Kidney (tissue), 14 donors: Measurements from ENCODE around the gene KRTAP10-10. TPM values are rescaled to one million over a fixed set of nuclear protein-coding genes. Genes with fewer than 3 reads are reported as not detected.
A peak's percentile ranks its signal among the peaks of the same experiment; 100 is the strongest.

Experiments used
- DNase-seq, 5 donors: peaks; one replicate each; pipeline ENCODE4 v3.0.0-alpha.2; 2013 to 2020
- FAIRE-seq: peaks from 2 replicates; lab custom pipeline; 2012; peaks lifted over from hg19 to GRCh38; lab: Jason Lieb, UNC
- H3K27ac ChIP-seq, 2 donors: one replicate each; pipeline ENCODE4 v1.7.0; 2013; ENCODE audit warnings: low read depth in 2 of 2, low read length in 2 of 2, inconsistent platforms in 1 of 2
- H3K27me3 ChIP-seq: one replicate; pipeline ENCODE4 v1.7.1; 2013; ENCODE audit warnings: low read length, inconsistent platforms; ENCODE audit not compliant: control insufficient read depth, insufficient read depth
- H3K36me3 ChIP-seq, 3 donors: one replicate each; pipeline versions ENCODE4 v1.7.0 to v1.7.1; 2013; ENCODE audit warnings: low read length in 3 of 3, control low read depth in 1 of 3, inconsistent platforms in 1 of 3; ENCODE audit not compliant: insufficient read depth in 3 of 3, control insufficient read depth in 2 of 3
- H3K4me1 ChIP-seq, 3 donors: one replicate each; pipeline versions ENCODE4 v1.7.0 to v1.7.1; 2013; ENCODE audit warnings: low read length in 3 of 3, inconsistent platforms in 1 of 3, low read depth in 1 of 3; ENCODE audit not compliant: control insufficient read depth in 2 of 3, insufficient read depth in 2 of 3
- H3K4me3 ChIP-seq, 3 donors: one replicate each; pipeline versions ENCODE4 v1.7.0 to v1.8.1; 2013; ENCODE audit warnings: low read length in 3 of 3, control low read depth in 1 of 3, inconsistent platforms in 1 of 3
- H3K9ac ChIP-seq, 3 donors: one replicate each; pipeline versions ENCODE4 v1.7.0 to v1.7.1; 2013; ENCODE audit warnings: low read length in 3 of 3, control low read depth in 1 of 3, inconsistent platforms in 1 of 3
- H3K9me3 ChIP-seq, 3 donors: one replicate each; pipeline versions ENCODE4 v1.7.0 to v1.7.1; 2013; ENCODE audit warnings: low read length in 3 of 3, control low read depth in 1 of 3, inconsistent platforms in 1 of 3; ENCODE audit not compliant: control insufficient read depth in 2 of 3, insufficient read depth in 1 of 3
- CTCF ChIP-seq: IDR thresholded peaks from 3 replicates; pipeline ENCODE4 v1.5.1; 2012; ENCODE audit warnings: mild to moderate bottlenecking, moderate library complexity, borderline replicate concordance; ENCODE audit not compliant: insufficient read depth; ENCODE audit errors: extremely low read depth
- intact Hi-C: fragments of 100-400 bp; cut with DNase I; formaldehyde crosslinking; loops from one replicate; pipeline ENCODE4 v1.11.1; 2022
- polyA plus RNA-seq: library from polyadenylated mRNA; stranded (reverse); fragments of 350-450 nt; fragmentation: Illumina TruSeq; extraction: RNeasy Lipid Tissue Mini Kit (QIAGEN cat#74804); gene quantifications from one replicate; pipeline ENCODE4 v1.2.3, GENCODE V29; 2014; ENCODE audit warnings: low read depth, low replicate concordance; ENCODE audit not compliant: insufficient read depth
- total RNA-seq: library from RNA; stranded (reverse); fragmentation: NEBNext Ultra II Directional; extraction: Animal tissue kit (Norgen Biotek cat#: 25700); gene quantifications from one replicate; pipeline ENCODE4 v1.2.1, GENCODE V29; 2021
- donor health status: control.
- donor health status: control.
- donor health status: control.
- donor health status: control.
- donor health status: control.
- donor health status: DM: yes; HTN: yes; CAD: no.
- donor health status: Normal renal cell carcinoma (clear cell type).

Gene KRTAP10-10
- total and polyA plus RNA-seq, 2 donors from 2014 or later = not detected

DNA sequence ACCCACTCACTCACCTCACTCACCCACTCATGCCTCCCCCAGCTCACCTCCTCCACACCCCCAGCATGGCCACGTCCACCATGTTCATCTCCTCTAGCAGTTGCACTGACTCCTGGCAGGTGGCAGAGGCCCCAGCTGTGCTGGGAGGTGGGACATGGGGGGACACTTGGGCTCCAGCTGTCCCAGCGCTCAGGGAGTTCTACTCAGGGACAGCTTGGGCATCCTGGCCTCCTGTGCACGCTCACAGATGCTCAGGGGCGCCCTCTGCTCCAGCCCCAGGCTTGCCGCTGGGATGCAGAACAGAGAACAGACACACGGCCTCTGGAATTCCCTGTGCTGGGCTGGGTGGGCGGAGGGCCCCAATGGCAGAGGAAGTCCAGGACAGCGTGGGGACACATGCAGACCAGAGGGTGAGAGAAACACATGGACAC lies 20.1 kb upstream of the KRTAP10-10 start:
- no peaks in the 10 kb centered on the region for H3K36me3 ChIP-seq
- FAIRE-seq (no peak), DNase-seq (peak in 1 of 5 donors; percentile 70)

DNA sequence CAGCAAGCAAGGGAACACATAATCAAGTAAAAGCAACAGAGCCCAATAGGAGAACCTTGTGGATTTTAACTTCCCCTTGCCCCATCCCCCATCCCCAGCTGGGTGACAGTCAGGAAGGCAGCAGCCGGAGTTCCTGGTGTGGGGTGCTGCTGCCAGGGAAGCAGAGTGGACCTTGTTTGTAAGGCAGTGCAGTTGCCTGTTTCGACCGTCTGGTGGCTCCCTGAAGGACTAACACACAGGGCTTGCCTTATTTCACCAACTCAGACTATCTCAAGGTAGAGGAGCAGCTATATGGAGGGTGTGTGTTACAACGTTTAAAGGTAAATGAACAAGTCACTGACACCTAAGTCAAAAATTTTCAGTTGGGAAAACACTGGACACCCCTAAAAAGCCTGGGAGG lies 18.7 kb upstream of the KRTAP10-10 start:
- FAIRE-seq = no peak
- peak; percentile 25 for TF ChIP-seq CTCF
- intact Hi-C loops = no loop called here
- peak in 1 of 5 donors; percentile 8 for DNase-seq
- Histone ChIP-seq H3K9me3 (peaks cover 0 to 5% (median 0%) of the 10 kb centered on the region in 3 donors), H3K4me1 (no peaks in the 10 kb centered on the region), H3K4me3 (no peak overlapping the region), H3K27ac (no peak overlapping the region), H3K9ac (no peak overlapping the region), H3K36me3 (no peaks in the 10 kb centered on the region), H3K27me3 (no peaks in the 10 kb centered on the region)

More for the DNA sequence above, 20.1 kb upstream of the KRTAP10-10 start:
- intact Hi-C loops = no loop called here
- H3K4me3 ChIP-seq = no peak overlapping the region
- H3K9ac ChIP-seq = no peak overlapping the region
- TF ChIP-seq CTCF = no peak
- no peaks in the 10 kb centered on the region for H3K4me1 ChIP-seq
- H3K9me3 ChIP-seq = no peaks in the 10 kb centered on the region
- H3K27me3 ChIP-seq = no peaks in the 10 kb centered on the region
- no peak overlapping the region for H3K27ac ChIP-seq

DNA sequence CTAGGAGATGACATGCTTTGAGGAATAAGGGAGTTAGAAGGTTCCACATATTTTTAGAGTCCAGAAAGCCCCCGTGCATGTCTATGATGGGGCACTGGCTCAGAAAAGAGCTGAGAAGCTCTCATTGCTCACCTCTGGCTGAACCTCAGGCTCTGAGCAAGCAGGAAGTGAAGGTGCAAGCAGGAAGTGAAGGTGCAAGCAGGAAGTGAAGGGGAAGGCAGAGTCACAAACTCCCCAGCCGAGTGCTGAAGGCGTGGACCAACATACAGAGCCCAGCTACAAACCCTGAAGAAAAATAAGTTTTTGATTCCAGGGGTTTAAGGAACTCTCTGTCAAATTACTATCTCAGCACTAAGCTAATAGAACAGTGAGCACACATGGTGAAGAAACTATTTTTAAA lies 18.2 kb upstream of the KRTAP10-10 start:
- no peak for DNase-seq
- no peak for FAIRE-seq
- Histone ChIP-seq H3K4me3 (no peak overlapping the region), H3K36me3 (no peaks in the 10 kb centered on the region), H3K27ac (no peak overlapping the region), H3K9me3 (peaks cover 0 to 9% (median 0%) of the 10 kb centered on the region in 3 donors), H3K27me3 (no peaks in the 10 kb centered on the region), H3K4me1 (no peaks in the 10 kb centered on the region), H3K9ac (no peak overlapping the region)
- no peak for TF ChIP-seq CTCF
- intact Hi-C loops = no loop called here

DNA sequence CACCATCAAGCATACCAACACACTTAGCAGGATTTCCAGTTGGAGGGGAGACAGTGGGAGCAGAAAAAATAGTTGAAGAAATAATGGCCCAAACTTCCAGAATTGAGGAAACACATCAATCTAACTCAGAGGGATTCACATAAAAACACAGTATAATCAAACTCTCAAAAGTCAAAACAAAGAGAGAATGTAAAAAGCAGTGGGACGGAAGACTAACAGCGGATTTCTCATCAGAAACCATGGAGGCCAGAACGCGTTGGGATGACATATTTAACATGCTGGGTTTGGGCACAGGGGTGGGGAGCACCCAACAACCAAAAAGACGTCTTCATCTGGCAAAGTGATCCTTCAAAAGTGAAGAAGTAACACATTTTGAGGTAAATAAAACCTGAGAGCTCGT lies 17.3 kb upstream of the KRTAP10-10 start:
- intact Hi-C loops = no loop called here
- Histone ChIP-seq H3K36me3 (no peaks in the 10 kb centered on the region), H3K4me3 (no peak overlapping the region), H3K4me1 (no peaks in the 10 kb centered on the region), H3K27ac (no peak overlapping the region), H3K9me3 (peaks cover 0 to 18% (median 0%) of the 10 kb centered on the region in 3 donors), H3K27me3 (no peaks in the 10 kb centered on the region), H3K9ac (no peak overlapping the region)
- FAIRE-seq (no peak), DNase-seq (no peak)
- TF ChIP-seq CTCF = no peak
